ENCODE results near the gene CSRNP3.
"Not testable (repeated sequence)": the region's sequence is repeated elsewhere in the genome, so short reads cannot be mapped to it uniquely, and the experiment has no call there.

The CSRNP3 gene

GRCh38 chr2:165636959-165637358 lies 167.5 kb downstream of the CSRNP3 start:
- DNase-seq, result no peak

DNA sequence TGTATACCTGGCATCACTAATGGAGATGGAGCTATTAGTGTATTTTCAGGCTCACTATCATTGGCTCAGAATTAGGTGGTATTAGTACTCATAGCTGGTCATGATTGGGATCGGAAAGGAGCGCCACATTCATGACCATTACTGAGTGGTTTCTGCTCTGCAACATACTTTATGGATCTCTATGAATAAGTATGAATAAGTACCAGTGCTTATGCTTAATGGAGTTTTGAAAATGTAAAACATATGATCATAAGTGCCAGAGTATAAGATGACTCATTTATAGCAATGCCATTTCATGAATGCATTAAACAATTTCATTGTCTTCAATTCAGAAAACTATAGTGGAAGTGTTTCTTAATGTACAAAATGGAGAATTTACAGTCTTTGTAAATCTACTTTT lies 167.9 kb downstream of the CSRNP3 start:
- DNase-seq, result no peak

GRCh38 chr2:165639504-165639903 lies 170.0 kb downstream of the CSRNP3 start:
- DNase-seq, result no peak

GRCh38 chr2:165640247-165640929 lies 170.9 kb downstream of the CSRNP3 start:
- no peak for DNase-seq

DNA sequence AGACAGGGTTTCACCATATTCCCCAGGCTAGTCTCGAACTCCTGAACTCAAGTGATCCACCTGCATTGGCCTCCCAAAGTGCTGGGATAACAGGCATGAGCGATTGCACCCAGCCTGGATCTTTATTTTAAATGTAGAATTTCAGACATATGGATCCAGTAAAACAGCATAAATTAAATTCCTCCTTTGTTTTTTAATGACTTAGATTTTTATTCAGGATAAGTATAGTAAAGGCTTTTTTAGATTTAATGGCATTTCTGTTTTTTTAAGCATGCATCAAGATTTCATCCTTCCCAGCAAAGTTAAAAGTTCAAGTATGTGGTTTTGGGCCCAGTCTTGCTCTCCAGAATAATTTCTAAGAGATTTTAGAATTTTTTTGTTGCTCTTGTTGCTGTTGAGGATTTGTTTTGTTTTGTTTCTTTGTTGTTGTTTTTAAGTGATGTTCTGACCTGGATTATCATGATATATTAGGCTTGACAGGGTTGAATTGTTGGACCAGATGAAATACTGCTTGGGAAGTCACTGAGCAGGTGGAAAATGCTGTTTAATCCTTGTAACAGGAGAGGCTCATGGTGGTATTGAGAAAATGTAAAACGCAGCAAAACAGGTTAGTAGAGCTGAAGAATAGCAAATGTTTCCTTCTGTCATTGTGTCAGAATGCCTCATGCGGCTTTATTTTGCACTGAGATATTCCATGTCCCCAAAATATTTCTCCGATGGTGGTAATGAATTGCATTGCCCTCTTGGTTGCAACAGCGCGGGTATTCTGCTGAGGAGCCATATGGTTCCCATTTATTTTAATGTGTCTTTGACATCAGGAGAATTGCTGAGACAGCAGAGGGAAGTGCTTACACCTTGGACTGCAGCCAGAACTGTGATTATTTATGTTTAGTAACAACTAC lies 176.7 kb downstream of the CSRNP3 start:
- no peak for DNase-seq

DNA sequence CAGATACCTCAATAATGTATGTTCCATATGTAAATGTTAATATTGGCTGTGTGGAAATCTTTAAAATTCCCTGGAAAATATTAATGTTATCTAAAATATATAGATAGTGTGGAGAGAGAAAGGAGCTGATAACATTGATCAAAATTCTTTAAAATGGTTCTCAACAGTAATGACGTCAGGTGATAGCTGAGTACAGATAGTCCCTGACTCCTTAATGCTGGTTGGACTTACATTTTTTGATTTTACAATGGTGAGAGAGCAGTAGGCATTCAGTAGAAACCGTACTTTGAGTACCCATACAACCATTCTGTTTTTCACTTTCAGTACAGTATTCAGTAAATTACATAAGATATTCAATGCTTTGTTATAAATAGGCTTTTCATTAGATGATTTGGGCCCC lies 177.9 kb downstream of the CSRNP3 start:
- no peak for DNase-seq

- no peak for DNase-seq
These were observed 179.3 kb downstream of the CSRNP3 start for GRCh38 chr2:165648801-165649200.

DNA sequence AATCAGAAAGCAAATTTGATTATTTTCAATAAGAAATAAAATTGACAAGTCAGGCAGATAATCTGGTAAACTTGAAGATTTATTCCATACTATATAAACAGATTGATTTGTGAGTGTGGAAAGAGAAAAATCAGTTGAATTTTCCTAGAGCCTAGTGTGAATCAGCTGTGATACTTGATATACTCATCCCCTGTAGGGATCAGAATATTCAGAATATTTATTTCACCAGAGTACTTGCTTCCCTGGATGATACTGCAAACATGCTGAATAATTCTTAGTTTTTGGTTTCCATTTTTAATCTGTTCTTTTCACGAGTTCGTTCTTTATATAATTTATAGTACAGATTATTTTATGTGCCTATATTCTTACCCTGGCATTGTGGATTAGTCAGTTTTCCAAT lies 181.7 kb downstream of the CSRNP3 start:
- DNase-seq, result no peak

GRCh38 chr2:165655661-165656060 lies 186.2 kb downstream of the CSRNP3 start:
- DNase-seq, result no peak

DNA sequence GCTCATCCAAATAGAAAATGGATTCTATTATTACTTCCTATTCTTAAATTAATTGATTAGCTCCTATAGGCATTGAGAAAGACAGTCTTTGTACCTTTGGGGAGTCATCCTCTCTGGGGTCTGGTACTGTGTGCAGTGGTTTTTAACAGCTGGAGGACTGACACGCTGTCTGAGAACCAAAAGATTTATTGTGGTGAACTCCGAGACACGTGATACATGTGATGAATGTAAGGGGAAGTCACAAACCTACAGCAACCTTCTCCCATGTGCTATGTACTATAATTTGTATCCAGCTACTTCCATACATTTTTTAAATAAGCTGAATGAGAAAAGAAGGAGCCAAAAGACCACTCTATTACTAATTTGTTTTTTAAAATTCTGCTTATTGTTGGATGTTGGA lies 190.9 kb downstream of the CSRNP3 start:
- DNase-seq, result no peak

DNA sequence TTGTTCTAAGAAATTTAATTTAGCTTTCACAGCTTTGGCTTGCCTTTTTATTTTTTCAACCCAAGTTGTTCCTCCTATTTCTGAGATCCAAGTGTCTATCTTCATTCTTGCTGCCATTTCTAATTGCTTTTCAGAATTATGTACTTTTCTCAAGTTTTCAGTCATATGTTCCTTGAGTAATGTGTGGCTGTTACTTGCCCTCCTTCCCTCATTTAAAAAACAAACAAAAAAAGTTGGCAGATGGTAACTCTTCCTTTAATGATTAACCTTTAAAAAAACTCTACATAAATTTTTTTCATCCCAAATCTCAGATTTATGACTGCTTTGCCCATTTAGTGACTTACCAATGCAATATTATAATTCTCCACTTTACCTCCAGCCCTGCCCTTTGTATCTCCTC lies 193.2 kb downstream of the CSRNP3 start:
- DNase-seq, result no peak

DNA sequence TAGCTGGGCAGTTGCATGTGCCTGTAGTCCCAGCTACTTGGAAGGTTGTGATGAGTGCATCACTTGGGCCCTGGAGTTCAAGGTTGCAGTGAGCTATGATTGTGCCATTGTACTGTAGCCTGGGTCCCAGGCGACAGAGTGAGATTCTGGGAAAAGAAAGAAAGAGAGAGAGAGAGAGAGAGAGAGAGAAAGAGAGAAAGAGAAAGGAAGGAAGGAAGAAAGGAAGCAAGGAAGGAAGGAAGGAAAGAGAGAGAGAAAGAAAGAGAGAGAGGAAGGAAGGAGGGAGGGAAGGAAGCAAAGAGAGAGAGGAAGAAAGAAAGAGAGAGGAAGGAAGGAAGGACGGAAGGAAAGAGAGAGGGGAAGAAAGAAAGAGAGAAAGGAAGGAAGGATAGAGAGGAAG lies 196.1 kb downstream of the CSRNP3 start:
- DNase-seq, result no peak

GRCh38 chr2:165666073-165666472 lies 196.6 kb downstream of the CSRNP3 start:
- not testable (repeated sequence) for DNase-seq

DNA sequence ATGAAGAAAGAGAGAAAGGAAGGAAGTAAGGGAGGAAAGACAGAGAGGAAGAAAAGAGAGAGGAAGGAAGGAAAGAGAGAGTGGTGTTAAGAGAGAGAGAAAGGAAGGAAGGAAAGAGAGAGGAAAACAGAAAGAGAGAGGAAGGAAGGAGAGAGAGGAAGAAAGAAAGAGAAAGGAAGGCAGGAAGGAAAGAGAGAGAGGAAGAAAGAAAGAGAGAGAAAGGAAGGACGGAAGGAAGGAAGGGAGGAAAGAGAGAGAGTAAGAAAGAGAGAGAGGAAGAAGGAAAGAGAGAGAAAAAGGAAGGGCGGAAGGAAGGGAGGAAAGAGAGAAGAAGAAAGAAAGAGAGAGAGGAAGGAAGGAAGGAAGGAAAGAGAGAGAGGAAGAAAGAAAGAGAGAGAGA lies 197.1 kb downstream of the CSRNP3 start:
- no peak for DNase-seq

DNA sequence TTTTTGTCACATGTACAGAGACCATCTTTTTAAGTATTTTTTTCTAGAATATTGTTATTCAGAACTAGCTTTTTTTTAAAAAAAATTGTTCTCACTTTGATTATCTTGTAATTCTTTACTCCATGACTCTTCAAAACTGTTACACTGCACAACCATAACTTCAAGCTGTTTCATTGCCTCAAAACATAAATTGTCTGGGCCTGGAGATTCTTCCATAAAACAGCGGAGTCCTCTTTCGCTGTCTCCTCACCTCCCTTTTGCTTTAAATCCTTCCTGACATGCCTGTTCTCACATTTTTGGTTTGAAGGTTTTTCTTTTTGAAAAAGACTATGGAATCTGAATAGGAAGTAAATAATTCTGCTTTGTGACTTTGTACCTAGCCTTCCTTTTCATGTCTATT lies 197.9 kb downstream of the CSRNP3 start:
- DNase-seq, result no peak

DNA sequence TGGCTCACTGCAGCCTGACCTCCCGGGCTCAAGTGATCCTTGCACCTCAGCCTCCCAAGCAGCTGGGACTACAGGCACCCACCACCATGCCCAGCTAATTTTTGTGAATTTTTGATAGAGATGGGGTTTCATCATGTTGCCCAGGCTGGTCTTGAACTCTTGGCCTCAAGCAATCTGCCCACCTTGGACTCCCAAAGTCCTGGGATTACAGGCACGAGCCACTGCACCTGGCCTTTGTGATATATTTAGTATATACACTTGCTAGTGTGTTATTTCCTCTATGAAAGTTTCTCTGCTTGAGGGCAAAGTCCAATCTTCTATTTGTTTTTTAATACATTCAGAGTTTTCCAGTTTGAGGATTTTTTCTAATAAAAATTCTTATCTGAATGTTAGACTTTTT lies 205.3 kb downstream of the CSRNP3 start:
- DNase-seq, result no peak

- DNase-seq, result no peak
These were observed 206.1 kb downstream of the CSRNP3 start for GRCh38 chr2:165675551-165675968.

DNA sequence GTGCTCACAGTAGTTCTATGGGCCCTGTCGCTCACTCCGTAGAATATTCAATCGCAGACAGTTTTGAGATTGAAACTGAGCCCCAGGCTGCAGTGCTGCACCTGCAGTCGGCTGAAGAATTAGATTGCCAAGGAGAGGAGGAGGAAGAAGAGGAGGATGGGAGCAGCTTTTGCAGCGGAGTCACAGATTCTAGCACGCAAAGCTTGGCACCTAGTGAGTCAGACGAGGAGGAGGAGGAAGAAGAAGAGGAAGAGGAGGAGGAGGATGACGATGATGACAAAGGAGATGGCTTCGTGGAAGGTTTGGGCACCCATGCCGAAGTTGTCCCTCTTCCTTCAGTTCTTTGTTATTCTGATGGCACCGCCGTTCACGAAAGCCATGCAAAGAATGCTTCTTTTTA lies 209.4 kb downstream of the CSRNP3 start:
- DNase-seq, result no peak

GRCh38 chr2:165679621-165680020 lies 210.1 kb downstream of the CSRNP3 start:
- DNase-seq, result no peak

GRCh38 chr2:165681841-165682240 lies 212.3 kb downstream of the CSRNP3 start:
- DNase-seq, result no peak

DNA sequence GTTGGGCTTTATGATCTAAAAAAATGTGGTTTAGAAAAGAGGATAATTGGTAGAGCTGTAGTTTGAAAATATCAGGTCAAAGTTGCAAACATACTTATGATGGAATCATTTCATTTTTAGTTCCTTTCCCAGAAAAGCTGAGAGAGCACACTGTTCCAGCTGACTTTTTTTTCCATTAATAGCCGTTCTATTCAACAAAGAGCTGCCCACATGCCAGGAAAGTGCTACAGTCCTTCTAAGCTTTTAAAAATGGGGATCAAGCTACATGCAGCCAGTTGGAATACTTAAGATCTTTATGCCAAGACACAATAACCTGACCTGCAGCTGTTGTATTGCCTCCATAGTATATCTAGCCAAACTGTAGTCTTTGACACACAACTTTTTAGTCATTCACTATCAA lies 213.0 kb downstream of the CSRNP3 start:
- no peak for DNase-seq

DNA sequence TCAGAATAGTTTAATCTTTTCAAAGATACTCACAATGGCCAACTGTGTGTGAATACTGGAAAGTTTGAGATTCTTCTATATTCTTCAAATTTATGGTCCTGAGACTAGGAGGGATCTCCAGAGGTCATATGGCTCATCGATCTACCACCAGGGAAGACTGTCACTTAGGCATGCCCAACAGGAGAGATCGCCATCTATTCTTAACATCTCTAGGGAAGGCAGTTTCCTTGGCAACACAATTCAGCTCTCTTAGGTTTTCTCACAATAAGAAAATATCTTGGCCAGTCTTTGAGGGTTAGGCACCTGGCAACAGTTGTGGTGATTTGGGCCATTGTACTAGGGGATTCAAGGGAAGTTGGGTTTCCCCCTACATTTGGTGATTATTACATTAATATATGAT lies 217.3 kb downstream of the CSRNP3 start:
- no peak for DNase-seq

DNA sequence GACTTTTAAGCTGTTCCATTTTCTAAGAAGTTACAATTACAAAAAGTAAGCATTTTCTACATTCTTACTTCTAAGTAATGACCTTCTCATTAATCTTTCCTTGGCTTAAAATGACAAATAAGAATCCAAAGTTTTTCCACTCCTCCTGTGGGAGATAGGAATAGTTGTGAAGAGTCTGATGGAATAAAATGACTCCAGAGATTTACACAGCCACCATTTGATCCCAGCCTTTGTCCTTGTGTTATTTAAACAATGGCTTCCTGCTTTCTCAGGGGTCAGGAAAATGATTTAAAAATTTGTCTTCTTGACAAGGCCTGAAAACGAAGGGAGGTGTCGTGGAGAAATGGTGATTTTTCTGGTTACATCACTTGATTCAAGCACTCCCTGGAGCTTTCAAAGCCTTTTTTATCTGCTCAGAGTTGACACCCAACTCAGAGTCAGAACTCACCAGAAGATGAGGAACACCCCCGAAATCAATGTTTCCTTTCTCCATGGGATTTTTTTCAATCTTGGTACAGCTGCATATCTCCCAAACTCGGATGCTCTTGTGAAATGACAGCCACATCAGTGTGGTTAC lies 218.0 kb downstream of the CSRNP3 start:
- DNase-seq, result no peak

DNA sequence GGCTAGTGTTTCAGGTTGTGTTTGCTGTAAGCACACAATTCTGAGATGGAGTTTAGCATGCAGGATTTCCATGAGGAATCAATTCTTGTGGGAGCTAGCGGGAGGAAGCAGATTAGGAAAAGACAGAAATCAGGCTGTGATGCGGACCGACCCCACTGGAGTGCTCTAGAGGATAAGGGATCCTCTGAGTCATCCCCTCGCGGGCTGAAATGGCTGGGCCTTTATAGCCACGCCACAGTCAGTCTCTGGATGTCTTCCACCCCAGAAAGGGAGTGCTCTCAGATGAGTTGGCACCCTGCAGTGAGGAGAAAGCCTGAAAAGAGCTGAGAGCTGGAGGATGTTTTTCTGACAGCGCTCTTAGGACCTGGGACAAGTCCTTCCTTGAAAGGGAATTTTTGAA lies 222.1 kb downstream of the CSRNP3 start:
- DNase-seq, result no peak

Measured in NK-92 treated with Interleukin-12 subunit alpha and Interleukin-12 subunit beta, amount 100 ng/mL, for 24 hours (cell line).